HG03064 (cell line): ENCODE results near the gene LY6G6F.

Experiments
- ATAC-seq: cut with Tn5 transposase; IDR thresholded peaks from one replicate; pipeline ENCODE4 v1.9.1; 2021; ENCODE audit warnings: low read depth; ENCODE audit not compliant: unreplicated experiment

The LY6G6F gene, protein sequence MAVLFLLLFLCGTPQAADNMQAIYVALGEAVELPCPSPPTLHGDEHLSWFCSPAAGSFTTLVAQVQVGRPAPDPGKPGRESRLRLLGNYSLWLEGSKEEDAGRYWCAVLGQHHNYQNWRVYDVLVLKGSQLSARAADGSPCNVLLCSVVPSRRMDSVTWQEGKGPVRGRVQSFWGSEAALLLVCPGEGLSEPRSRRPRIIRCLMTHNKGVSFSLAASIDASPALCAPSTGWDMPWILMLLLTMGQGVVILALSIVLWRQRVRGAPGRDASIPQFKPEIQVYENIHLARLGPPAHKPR

GRCh38 chr6:31706599-31706998 lies at the start of gene LY6G6F:
Gene LY6G6F, plus strand, starts transcription at chr6:31706866. Its CDS starts 41 bp downstream, at chr6:31706907.
- no peak for ATAC-seq

GRCh38 chr6:31657406-31658157 lies 49.1 kb upstream of the LY6G6F start:
- no peak for ATAC-seq

DNA sequence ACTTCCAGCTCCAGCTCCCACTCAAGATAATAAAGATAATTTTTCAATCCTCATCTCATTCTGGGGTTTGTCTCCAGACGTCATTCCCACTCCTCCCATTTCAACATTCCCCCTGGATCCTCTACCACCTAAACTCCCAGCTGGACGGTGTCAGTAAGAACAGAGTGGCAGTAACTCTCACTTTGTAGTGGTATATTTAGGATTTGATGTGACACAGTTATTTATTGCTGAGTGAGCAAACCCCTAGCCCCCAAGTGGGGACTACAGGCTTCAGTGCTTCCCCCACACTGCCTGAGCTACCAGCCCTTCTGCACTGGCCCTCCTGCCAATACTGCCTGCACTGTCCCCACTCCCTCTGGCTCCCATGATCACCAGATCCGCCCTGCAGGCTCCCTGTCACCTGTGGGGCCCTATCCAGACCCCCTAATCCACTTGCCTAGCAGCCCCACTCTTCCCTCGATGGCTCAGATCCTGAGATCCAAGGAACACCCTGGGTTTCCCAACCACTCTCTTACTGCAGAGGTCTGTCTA lies 48.4 kb upstream of the LY6G6F start:
- no peak for ATAC-seq

- ATAC-seq = no peak
Measured at GRCh38 chr6:31658983-31659648, 47.5 kb upstream of the LY6G6F start.

DNA sequence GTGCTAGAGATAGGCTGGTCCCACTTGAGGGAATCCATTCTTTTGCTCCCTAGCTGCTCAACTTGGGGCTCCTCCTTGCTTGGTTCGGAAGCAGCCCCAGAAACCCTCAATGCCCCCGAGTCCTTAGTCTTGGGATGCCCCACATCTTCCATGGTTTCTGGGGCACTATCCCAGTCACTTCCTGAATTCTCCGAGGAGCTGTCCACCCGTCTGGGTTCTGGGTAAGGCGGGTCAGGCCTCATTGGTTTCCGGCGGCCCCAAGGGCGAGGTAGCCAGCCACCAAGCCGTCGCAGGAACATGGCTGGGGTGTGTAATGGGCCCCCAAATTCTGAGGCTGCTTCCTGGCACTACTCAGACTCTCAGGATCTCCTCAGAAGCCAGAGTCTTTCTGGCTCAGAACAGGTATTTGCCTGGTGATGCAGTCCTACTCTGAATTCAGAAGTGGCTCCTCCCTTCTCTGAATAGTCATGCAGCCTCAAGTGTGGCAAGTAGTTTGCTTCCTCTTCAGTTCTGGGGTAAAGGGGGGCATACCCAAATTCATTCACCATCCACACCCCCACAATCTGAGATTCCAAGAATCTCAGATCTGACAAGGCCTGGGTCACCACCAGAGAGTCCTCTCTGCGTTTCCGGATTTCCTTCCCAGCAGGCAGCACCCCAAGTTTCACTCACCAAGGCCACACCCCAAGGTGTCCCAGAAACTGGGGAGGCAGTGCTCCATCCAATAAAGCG lies 46.9 kb upstream of the LY6G6F start:
- no peak for ATAC-seq

GRCh38 chr6:31660381-31661261 lies 46.0 kb upstream of the LY6G6F start, which contains the start of gene C6orf47:
Gene C6orf47, minus strand, starts transcription at chr6:31660778. Its CDS starts 831 bp downstream, at chr6:31659947.
- peak; percentile 44 for ATAC-seq

- ATAC-seq = no peak
Measured at GRCh38 chr6:31661262-31662123, 45.2 kb upstream of the LY6G6F start.

- no peak for ATAC-seq
Measured at GRCh38 chr6:31662124-31662723, 44.4 kb upstream of the LY6G6F start.

GRCh38 chr6:31663126-31663960 lies 43.3 kb upstream of the LY6G6F start:
- no peak for ATAC-seq

GRCh38 chr6:31663961-31664789 lies 42.5 kb upstream of the LY6G6F start:
- no peak for ATAC-seq

DNA sequence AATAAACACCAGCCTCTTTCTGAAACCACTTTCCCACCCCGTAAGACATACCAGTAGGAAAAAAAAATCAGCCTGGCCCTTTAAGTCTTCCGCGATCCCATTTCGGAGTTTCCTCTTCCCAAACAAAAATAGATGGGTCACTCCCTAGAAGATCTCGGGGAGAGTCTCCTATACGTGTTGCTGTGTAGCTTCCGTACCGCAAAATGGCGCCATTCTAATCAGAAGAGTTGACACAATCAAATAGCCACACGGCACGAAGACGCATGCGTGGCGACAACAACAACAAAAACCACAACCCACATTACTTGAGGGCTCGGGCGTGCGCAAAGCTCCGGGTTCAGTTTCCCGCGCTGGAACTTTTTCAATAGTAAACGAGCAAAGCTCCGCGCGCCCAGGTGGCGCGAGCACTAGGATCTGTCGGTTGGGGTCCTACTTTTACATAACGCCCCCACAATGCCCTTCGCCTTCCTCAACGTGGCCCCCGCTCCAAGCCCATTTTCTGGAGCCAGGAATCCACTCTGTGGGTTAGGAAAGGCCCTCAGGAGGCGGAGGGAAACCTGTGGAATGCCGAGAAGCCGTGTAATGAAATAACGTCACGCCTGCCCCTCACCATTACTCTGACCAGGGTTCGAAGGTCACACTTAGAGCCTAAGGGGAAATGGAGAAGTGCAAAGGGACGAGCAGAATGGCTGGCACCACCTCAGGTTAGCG lies 41.7 kb upstream of the LY6G6F start, which contains the start of gene GPANK1:
Gene GPANK1, minus strand, starts transcription at position 208 of the 711 bp plus-strand sequence. CDS start 519 bp downstream, outside the sequence.
- ATAC-seq = no peak

- peak; percentile 57 for ATAC-seq
Measured at GRCh38 chr6:31665501-31666336, 40.9 kb upstream of the LY6G6F start, which contains the start of gene CSNK2B. Gene CSNK2B, plus strand, starts transcription at chr6:31666080. Its CDS starts 752 bp downstream, at chr6:31666832.

DNA sequence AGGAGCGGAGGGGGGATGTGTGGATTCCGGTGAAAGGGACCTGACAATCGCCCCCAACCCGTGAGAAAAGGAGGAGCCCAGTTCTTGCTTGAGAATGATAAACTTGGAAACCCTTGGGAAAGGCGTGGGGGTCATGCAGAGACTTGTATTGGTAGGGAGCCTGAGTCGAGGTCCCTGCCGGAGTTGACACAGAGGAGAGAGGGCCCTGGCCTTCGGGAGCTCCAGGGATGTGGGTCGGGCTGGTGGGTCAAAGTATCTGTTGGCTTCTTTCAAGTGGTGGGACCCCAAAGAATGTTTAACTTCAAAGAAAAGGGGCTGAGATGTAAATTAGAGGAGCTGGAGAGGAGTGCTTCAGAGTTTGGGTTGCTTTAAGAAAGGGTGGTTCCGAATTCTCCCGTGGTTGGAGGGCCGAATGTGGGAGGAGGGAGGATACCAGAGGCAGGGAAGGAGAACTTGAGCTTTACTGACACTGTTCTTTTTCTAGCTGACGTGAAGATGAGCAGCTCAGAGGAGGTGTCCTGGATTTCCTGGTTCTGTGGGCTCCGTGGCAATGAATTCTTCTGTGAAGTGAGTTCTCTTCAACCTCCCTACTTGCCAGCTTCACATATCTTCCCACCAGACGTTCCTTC lies 40.2 kb upstream of the LY6G6F start:
- ATAC-seq = no peak

DNA sequence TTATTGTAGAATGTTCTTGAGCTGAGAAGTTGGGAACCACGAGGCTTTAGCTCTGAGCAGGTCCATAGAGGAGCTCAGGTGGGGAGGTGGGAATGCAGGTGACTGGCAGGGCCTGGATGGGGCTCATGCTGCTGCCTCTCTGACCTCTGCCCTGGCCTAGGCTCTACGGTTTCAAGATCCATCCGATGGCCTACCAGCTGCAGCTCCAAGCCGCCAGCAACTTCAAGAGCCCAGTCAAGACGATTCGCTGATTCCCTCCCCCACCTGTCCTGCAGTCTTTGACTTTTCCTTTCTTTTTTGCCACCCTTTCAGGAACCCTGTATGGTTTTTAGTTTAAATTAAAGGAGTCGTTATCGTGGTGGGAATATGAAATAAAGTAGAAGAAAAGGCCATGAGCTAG lies 37.0 kb upstream of the LY6G6F start, which contains the start of gene LY6G5B:
Gene LY6G5B, plus strand, starts transcription at position 301 of the 400 bp plus-strand sequence. CDS start 975 bp downstream, outside the sequence.
- ATAC-seq = no peak
